Heart right ventricle (tissue), 16 donors: Measurements from ENCODE around the gene ARMC12. TPM values are rescaled to one million over a fixed set of nuclear protein-coding genes. Genes with fewer than 3 reads are reported as not detected.

Experiments used
- ATAC-seq, 8 donors: fragments of 200-7000 bp; cut with Tn5 transposase; one replicate each; pipeline ENCODE4 v1.9.1; 2020; ENCODE audit warnings: mild to moderate bottlenecking in 8 of 8, moderate library complexity in 8 of 8, moderate number of reproducible peaks in 1 of 8
- DNase-seq, 2 donors: peaks; one replicate each; pipeline ENCODE4 v3.0.0-alpha.2; 2020
- H3K27ac ChIP-seq, 10 donors: fragments of 200-600 bp; sonication (generic) in 2 of 10; one replicate each; pipeline versions ENCODE4 v1.5.0 to v1.8.0; 2020 to 2022; ENCODE audit warnings: mild to moderate bottlenecking in 3 of 10
- H3K27me3 ChIP-seq, 7 donors: fragments of 200-600 bp; one replicate each; pipeline ENCODE4 v1.8.0; 2021 to 2022; ENCODE audit warnings: mild to moderate bottlenecking in 2 of 7
- H3K36me3 ChIP-seq, 9 donors: fragments of 200-600 bp; sonication (generic) in 1 of 9; one replicate each; pipeline versions ENCODE4 v1.5.0 to v1.8.0; 2020 to 2022; ENCODE audit warnings: mild to moderate bottlenecking in 2 of 9
- H3K4me1 ChIP-seq, 9 donors: fragments of 200-600 bp; sonication (generic) in 1 of 9; one replicate each; pipeline versions ENCODE4 v1.5.0 to v1.8.0; 2020 to 2022; ENCODE audit warnings: mild to moderate bottlenecking in 4 of 9
- H3K4me3 ChIP-seq, 10 donors: fragments of 200-600 bp; sonication (generic) in 2 of 10; one replicate each; pipeline versions ENCODE4 v1.5.0 to v1.8.0; 2020 to 2022; ENCODE audit warnings: mild to moderate bottlenecking in 7 of 10, moderate library complexity in 2 of 10
- H3K9me3 ChIP-seq, 11 donors: fragments of 200-600 bp in 10 of 11; sonication (generic) in 2 of 11; one replicate each; pipeline versions ENCODE4 v1.5.0 to v1.8.0; 2013 to 2022; ENCODE audit warnings: mild to moderate bottlenecking in 2 of 11, control low read depth in 1 of 11, moderate library complexity in 1 of 11
- WGBS, 2 donors: extraction: QIAGEN DNeasy Blood & Tissue Kit; methylation state at CpG; one replicate each; pipeline ENCODE4 v1.1.7; 2013; ENCODE audit warnings: inconsistent platforms in 1 of 2; 5-methylcytosine and 5-hydroxymethylcytosine counted together
- intact Hi-C, 10 donors: fragments of 100-400 bp; cut with DNase I; formaldehyde crosslinking; loops; one replicate each; pipeline versions ENCODE4 v1.11.1 to v1.14.2; 2022
- polyA plus RNA-seq, 2 donors: library from polyadenylated mRNA; stranded (reverse); fragments of 200-250 nt; gene quantifications; one replicate each; pipeline ENCODE4 v1.2.3, GENCODE V29; 2013
- total RNA-seq, 10 donors: library from RNA; stranded (reverse); fragmentation: NEBNext Ultra II Directional in 3 of 10; extraction: Animal tissue kit (Norgen Biotek cat#: 25700) in 3 of 10; gene quantifications; one replicate each; pipeline versions ENCODE4 v1.2.1 to v1.2.4, GENCODE V29; 2021 to 2023
- TF ChIP-seq, protein P1 (sequence below), 9 donors: fragments of 200-600 bp; sonication (generic) in 2 of 9; IDR thresholded peaks; one replicate each; pipeline versions ENCODE4 v1.5.0 to v1.8.0; 2021 to 2022; ENCODE audit warnings: antibody characterized with exemption in 9 of 9, mild to moderate bottlenecking in 5 of 9, moderate library complexity in 1 of 9
- donor health status: Arrhythmogenic right ventricular cardiomyopathy.
- donor health status: ischemic (EF 13 %, LVEDD 7.1; RV severe dilation, severe dysfunction).
- donor health status: healthy with polysubstance abuse.
- donor health status: DM: no; HTN: yes; CAD: no.
- donor health status: DM: no; HTN: no; CAD: no.
- donor health status: ischemic (EF 25% LVEDD 6.9; RV normal size, moderate dysfunction).
- donor health status: ischemic (EF 25% LVEDD 5.7; RV mildly dilated, moderate dysfunction).
- donor health status: healthy.
- donor health status: DM: yes; HTN: yes; CAD: no.
- donor health status: Ischemic cardiomyopathy.
- donor health status: ischemic (EF 35%, LVEDD 5.7; RV mildly dilated, moderate dysfunction).
- donor health status: nonischemic (EF 11% LVEDD 7.7; RV severe dilation, severe dysfunction).
- donor health status: DM: yes; HTN: yes; CAD: no.
- donor health status: PGD.
- donor health status: ischemic (EF 29% LVEDD 5.4; RV normal size, mild dysfunction).
- donor health status: nonischemic (EF 23%, LVEDD 6.1; RV moderate dilation, normal function).

Gene ARMC12
- total and polyA plus RNA-seq, 12 donors: 0.16 to 0.95 (median 0.24) TPM; not detected in 6

DNA sequence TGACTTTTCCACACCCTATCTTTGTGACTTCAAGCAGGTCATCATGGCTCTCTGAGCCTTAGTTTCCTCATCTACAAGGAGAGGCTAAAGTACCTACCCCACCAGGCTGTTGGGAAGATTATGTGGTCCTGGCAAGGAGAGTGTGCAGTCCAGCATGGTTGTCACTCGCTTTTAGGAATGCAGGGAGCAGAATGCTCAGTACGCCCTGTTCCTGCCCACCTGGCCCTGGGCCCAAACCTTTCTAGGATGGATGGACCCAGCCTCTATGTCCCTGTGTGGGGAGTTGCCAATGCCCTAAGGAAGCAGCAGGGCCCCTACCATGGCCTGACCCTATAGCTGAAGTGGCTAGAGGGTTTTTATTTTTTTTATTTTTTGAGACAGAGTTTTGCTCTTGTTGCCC lies 41.6 kb downstream of the ARMC12 start:
- DNase-seq (no peak), ATAC-seq (peak in 1 of 8 donors; percentile 74)
- TF ChIP-seq, protein P1, sequence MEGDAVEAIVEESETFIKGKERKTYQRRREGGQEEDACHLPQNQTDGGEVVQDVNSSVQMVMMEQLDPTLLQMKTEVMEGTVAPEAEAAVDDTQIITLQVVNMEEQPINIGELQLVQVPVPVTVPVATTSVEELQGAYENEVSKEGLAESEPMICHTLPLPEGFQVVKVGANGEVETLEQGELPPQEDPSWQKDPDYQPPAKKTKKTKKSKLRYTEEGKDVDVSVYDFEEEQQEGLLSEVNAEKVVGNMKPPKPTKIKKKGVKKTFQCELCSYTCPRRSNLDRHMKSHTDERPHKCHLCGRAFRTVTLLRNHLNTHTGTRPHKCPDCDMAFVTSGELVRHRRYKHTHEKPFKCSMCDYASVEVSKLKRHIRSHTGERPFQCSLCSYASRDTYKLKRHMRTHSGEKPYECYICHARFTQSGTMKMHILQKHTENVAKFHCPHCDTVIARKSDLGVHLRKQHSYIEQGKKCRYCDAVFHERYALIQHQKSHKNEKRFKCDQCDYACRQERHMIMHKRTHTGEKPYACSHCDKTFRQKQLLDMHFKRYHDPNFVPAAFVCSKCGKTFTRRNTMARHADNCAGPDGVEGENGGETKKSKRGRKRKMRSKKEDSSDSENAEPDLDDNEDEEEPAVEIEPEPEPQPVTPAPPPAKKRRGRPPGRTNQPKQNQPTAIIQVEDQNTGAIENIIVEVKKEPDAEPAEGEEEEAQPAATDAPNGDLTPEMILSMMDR (IDR thresholded peaks at IDR 0.05): no peak
- no peaks in the 10 kb centered on the region for H3K9me3 ChIP-seq
- H3K4me3 ChIP-seq: no peak overlapping the region
- 67 to 82% methylated on average over 2 of the region's 2 CpGs for WGBS, 2 donors
- H3K27ac ChIP-seq: no peak overlapping the region
- peaks cover 7 to 83% (median 45%) of the 10 kb centered on the region in 7 donors for H3K27me3 ChIP-seq
- intact Hi-C loops: no loop called here
- H3K4me1 ChIP-seq: peaks cover 0 to 10% (median 6%) of the 10 kb centered on the region in 9 donors
- no peaks in the 10 kb centered on the region for H3K36me3 ChIP-seq

DNA sequence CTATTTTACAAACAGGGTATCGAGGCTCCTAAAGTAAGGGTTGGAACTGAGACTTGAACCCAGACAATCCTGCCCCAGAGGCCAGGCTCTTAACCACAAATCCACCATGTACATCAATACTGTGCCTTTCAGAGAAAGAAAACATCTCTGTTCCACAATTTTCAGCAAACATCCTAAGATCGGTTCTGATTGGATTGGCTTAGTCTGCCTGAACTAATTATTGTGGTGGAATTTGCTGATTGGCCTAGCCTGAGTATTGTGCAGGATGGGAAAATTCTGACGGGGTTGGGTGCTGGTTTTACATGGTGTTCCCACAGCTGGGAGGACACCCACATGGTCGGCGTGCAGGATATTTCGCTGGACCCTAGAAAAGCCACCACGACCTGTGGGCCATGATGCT lies 43.9 kb downstream of the ARMC12 start, which contains the start of gene CLPSL1:
Gene CLPSL1, plus strand, starts transcription at position 301 of the 400 bp plus-strand sequence. Its CDS starts 92 bp downstream, at position 393.
- Histone ChIP-seq H3K36me3 (no peaks in the 10 kb centered on the region), H3K4me1 (peaks cover 0 to 10% (median 6%) of the 10 kb centered on the region in 9 donors), H3K4me3 (no peak within 1 kb of the TSS), H3K27ac (no peak within 1 kb of the TSS), H3K27me3 (peaks cover 7 to 81% (median 44%) of the 10 kb centered on the region in 7 donors), H3K9me3 (no peaks in the 10 kb centered on the region)
- no peak for DNase-seq
- intact Hi-C loops: no loop called here
- TF ChIP-seq, protein P1 (IDR thresholded peaks at IDR 0.05): no peak
- no peak for ATAC-seq
- WGBS, 2 donors: 83 to 85% methylated on average over 7 of the region's 7 CpGs

DNA sequence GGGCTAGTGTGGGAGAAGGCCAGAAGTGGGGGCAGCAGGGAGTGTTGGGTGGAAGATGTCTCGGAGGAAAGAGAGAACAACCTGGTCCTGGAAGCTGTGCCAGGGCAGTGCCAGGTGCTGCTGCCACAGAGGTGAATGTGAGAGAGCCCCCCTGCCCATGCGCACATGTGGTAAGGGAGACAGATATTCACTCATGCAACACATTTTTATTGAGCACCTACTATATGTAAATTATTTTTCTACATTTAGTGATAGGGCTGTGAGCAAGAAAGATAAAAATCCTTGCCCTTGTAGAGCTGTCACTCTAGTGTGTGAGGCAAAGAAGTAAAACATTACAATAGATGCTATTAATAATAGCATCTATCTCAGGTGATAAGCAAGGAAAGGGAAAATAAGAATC lies 44.5 kb downstream of the ARMC12 start:
- no peak overlapping the region for H3K27ac ChIP-seq
- DNase-seq (no peak), ATAC-seq (no peak)
- H3K36me3 ChIP-seq: no peaks in the 10 kb centered on the region
- no peaks in the 10 kb centered on the region for H3K9me3 ChIP-seq
- 95 to 96% methylated on average over 2 of the region's 2 CpGs for WGBS, 2 donors
- H3K27me3 ChIP-seq: peaks cover 3 to 81% (median 44%) of the 10 kb centered on the region in 7 donors
- H3K4me1 ChIP-seq: peaks cover 0 to 6% (median 4%) of the 10 kb centered on the region in 9 donors
- H3K4me3 ChIP-seq: no peak overlapping the region
- intact Hi-C loops: no loop called here
- TF ChIP-seq, protein P1 (IDR thresholded peaks at IDR 0.05): no peak

DNA sequence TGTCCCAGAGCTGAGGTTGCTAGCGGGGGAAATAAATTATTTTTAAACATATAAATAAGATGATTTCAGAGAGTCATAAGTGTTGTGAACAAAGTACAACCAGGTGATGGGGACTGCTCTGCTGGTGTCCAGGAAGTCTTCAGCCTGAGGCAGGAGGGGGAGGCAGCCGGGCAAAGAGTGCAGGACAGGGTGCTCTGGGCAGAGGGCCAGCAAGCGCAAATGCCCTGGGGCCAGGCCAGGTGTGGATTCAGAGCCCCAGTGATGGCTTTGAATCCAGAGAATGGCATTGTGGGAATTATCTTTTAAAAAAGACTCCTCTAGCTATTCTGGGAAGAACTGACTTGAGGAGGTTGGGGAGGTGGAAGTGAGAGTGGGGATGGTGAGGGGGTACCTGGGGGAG lies 45.6 kb downstream of the ARMC12 start:
- Histone ChIP-seq H3K36me3 (no peaks in the 10 kb centered on the region), H3K4me3 (no peak overlapping the region), H3K4me1 (peaks cover 0 to 4% (median 0%) of the 10 kb centered on the region in 9 donors), H3K9me3 (no peaks in the 10 kb centered on the region), H3K27ac (no peak overlapping the region), H3K27me3 (peaks cover 8 to 81% (median 46%) of the 10 kb centered on the region in 7 donors)
- intact Hi-C loops: no loop called here
- DNase-seq (no peak), ATAC-seq (no peak)
- TF ChIP-seq, protein P1 (IDR thresholded peaks at IDR 0.05): no peak
- 57 to 59% methylated on average over 3 of the region's 3 CpGs for WGBS, 2 donors
